ENCODE measurements around the gene OR2W1.

Gene OR2W1

DNA sequence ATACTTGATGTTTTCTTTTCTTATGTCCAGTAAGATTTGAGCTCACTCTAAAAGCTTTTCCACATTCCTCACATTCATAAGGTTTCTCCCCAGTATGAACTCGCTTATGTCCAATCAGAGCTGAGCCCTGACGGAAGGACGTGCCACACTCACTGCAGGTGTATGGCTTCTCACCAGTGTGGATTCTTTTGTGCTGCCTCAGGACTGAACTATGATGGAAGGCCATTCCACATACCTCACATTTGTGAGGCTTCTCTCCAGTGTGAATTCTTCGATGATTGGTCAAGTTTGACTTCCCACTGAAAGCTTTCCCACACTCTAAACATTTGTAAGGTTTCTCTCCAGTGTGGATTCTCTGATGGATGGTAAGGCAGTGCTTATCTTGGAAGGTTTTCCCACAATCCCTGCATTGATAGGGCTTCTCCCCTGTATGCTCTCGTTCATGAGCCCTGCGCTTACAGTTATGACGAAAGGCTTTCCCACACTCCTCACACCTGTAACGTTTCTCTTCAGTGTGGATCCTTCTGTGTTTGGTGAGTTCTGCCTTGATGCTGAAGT lies 49.8 kb downstream of the OR2W1 start:
- H3K4me1 Mint-ChIP-seq, result no peaks in the 10 kb centered on the region
- H3K4me3 Mint-ChIP-seq, result no peak overlapping the region

More for the DNA sequence above, 49.8 kb downstream of the OR2W1 start:
- Mint-ChIP-seq H3K9me3 (no peaks in the 10 kb centered on the region), H3K27me3 (ENCODE audit: low read depth) (peaks cover 7% of the 10 kb centered on the region), H3K27ac (no peak overlapping the region), H3K36me3 (ENCODE audit: low read depth) (no peaks in the 10 kb centered on the region)
- no peak for TF ChIP-seq CTCF (IDR thresholded peaks at IDR 0.05; ENCODE audit: unreplicated experiment in 3 of 3)
